NCI-H2196 treated with DMSO at 0.1 percent for 48 hours (cell line): ENCODE data around the gene CFAP100.

ENCODE experiments used
- DNase-seq: peaks from one replicate; lab custom pipeline; 2025; ENCODE audit not compliant: unreplicated experiment; lab: John Stamatoyannopoulos, UW

Gene CFAP100

GRCh38 chr3:126373682-126374601 lies 20.8 kb upstream of the CFAP100 start:
- DNase-seq: no peak

GRCh38 chr3:126375835-126376331 lies 18.8 kb upstream of the CFAP100 start:
- DNase-seq: no peak

GRCh38 chr3:126376444-126376843 lies 18.3 kb upstream of the CFAP100 start:
- DNase-seq: no peak

- no peak for DNase-seq
Measured at GRCh38 chr3:126377211-126377610, 17.5 kb upstream of the CFAP100 start.

GRCh38 chr3:126378341-126378751 lies 16.4 kb upstream of the CFAP100 start:
- no peak for DNase-seq

GRCh38 chr3:126380011-126380768 lies 14.5 kb upstream of the CFAP100 start:
- DNase-seq: no peak

GRCh38 chr3:126381966-126382365 lies 12.7 kb upstream of the CFAP100 start:
- no peak for DNase-seq

GRCh38 chr3:126389112-126389793 lies 5.5 kb upstream of the CFAP100 start:
- DNase-seq: peak; percentile 87

GRCh38 chr3:126389794-126390146 lies 4.9 kb upstream of the CFAP100 start:
- DNase-seq: no peak

- no peak for DNase-seq
Measured at GRCh38 chr3:126390201-126390600, 4.5 kb upstream of the CFAP100 start.

- no peak for DNase-seq
Measured at GRCh38 chr3:126390751-126391150, 4.0 kb upstream of the CFAP100 start.

GRCh38 chr3:126391631-126392030 lies 3.1 kb upstream of the CFAP100 start:
- no peak for DNase-seq

GRCh38 chr3:126392246-126392645 lies 2.5 kb upstream of the CFAP100 start:
- no peak for DNase-seq

- DNase-seq: no peak
Measured at GRCh38 chr3:126393563-126393962, 1.1 kb upstream of the CFAP100 start.

- DNase-seq: no peak
Measured at GRCh38 chr3:126394977-126395321, 240 bp downstream of the CFAP100 start.

- DNase-seq: no peak
Measured at GRCh38 chr3:126395846-126396513, 1.3 kb downstream of the CFAP100 start.

GRCh38 chr3:126396536-126396935 lies 1.8 kb downstream of the CFAP100 start:
- no peak for DNase-seq

GRCh38 chr3:126397610-126398422 lies 3.1 kb downstream of the CFAP100 start:
- DNase-seq: no peak

- DNase-seq: no peak
Measured at GRCh38 chr3:126398423-126399350, 4.0 kb downstream of the CFAP100 start.
